ENCODE data around the gene TRAPPC6A. TPM values are rescaled to one million over a fixed set of nuclear protein-coding genes. Genes with fewer than 3 reads are reported as not detected.

Gene TRAPPC6A
- total RNA-seq, 1 experiment from 2014 or later, result 13.3 TPM

GRCh38 chr19:45153339-45154063, 24.5 kb downstream of the TRAPPC6A start:
- Histone ChIP-seq H3K4me1 (replicated peaks) (peaks cover 33% of the 10 kb centered on the region), H3K27ac (no peak overlapping the region), H3K4me3 (no peak overlapping the region), H3K36me3 (no peaks in the 10 kb centered on the region), H3K27me3 (replicated peaks) (peaks cover 33% of the 10 kb centered on the region), H3K9me3 (replicated peaks) (peaks cover 7% of the 10 kb centered on the region; the same call in 1 of the 2 replicates)
- DNase-seq (ENCODE audit: low read depth in 1 of 2, low spot score in 2 of 2), result no peak

GRCh38 chr19:45152504-45153338, 25.3 kb downstream of the TRAPPC6A start:
- H3K9me3 ChIP-seq (replicated peaks), result peaks cover 7% of the 10 kb centered on the region; the same call in 1 of the 2 replicates
- H3K27me3 ChIP-seq (replicated peaks), result peaks cover 33% of the 10 kb centered on the region
- no peak overlapping the region for H3K27ac ChIP-seq
- peak; percentile 45 to 61 for DNase-seq (ENCODE audit: low read depth in 1 of 2, low spot score in 2 of 2)
- H3K4me3 ChIP-seq, result peak overlapping the region; percentile 4
- peaks cover 33% of the 10 kb centered on the region for H3K4me1 ChIP-seq (replicated peaks)
- no peaks in the 10 kb centered on the region for H3K36me3 ChIP-seq

GRCh38 chr19:45151821-45152503, 26.1 kb downstream of the TRAPPC6A start:
- H3K4me3 ChIP-seq, result peak overlapping the region; percentile 4
- no peak for DNase-seq (ENCODE audit: low read depth in 1 of 2, low spot score in 2 of 2)
- H3K27ac ChIP-seq, result no peak overlapping the region
- H3K36me3 ChIP-seq, result no peaks in the 10 kb centered on the region
- H3K27me3 ChIP-seq (replicated peaks), result peaks cover 33% of the 10 kb centered on the region
- peaks cover 33% of the 10 kb centered on the region for H3K4me1 ChIP-seq (replicated peaks)
- H3K9me3 ChIP-seq (replicated peaks), result peaks cover 7% of the 10 kb centered on the region; the same call in 1 of the 2 replicates

GRCh38 chr19:45151320-45151719, 26.7 kb downstream of the TRAPPC6A start:
- no peak overlapping the region for H3K27ac ChIP-seq
- H3K27me3 ChIP-seq (replicated peaks), result peaks cover 33% of the 10 kb centered on the region
- H3K4me3 ChIP-seq, result no peak overlapping the region
- H3K36me3 ChIP-seq, result peaks cover 2% of the 10 kb centered on the region
- H3K4me1 ChIP-seq (replicated peaks), result peaks cover 33% of the 10 kb centered on the region
- DNase-seq (ENCODE audit: low read depth in 1 of 2, low spot score in 2 of 2), result no peak
- H3K9me3 ChIP-seq (replicated peaks), result peaks cover 7% of the 10 kb centered on the region; the same call in 1 of the 2 replicates

- H3K4me3 ChIP-seq, result no peak overlapping the region
- no peak for DNase-seq (ENCODE audit: low read depth in 1 of 2, low spot score in 2 of 2)
- peaks cover 7% of the 10 kb centered on the region; the same call in 1 of the 2 replicates for H3K9me3 ChIP-seq (replicated peaks)
- peaks cover 33% of the 10 kb centered on the region for H3K27me3 ChIP-seq (replicated peaks)
- peaks cover 7% of the 10 kb centered on the region for H3K36me3 ChIP-seq
- H3K4me1 ChIP-seq (replicated peaks), result peaks cover 33% of the 10 kb centered on the region
- no peak overlapping the region for H3K27ac ChIP-seq
These were observed 27.2 kb downstream of the TRAPPC6A start for GRCh38 chr19:45150751-45151281.

GRCh38 chr19:45150180-45150579, 27.9 kb downstream of the TRAPPC6A start:
- H3K4me3 ChIP-seq, result no peak overlapping the region
- H3K27ac ChIP-seq, result no peak overlapping the region
- H3K9me3 ChIP-seq (replicated peaks), result peaks cover 7% of the 10 kb centered on the region; the same call in 1 of the 2 replicates
- peaks cover 33% of the 10 kb centered on the region for H3K4me1 ChIP-seq (replicated peaks)
- H3K36me3 ChIP-seq, result peaks cover 10% of the 10 kb centered on the region
- peaks cover 33% of the 10 kb centered on the region for H3K27me3 ChIP-seq (replicated peaks)
- no peak for DNase-seq (ENCODE audit: low read depth in 1 of 2, low spot score in 2 of 2)

- peaks cover 33% of the 10 kb centered on the region for H3K27me3 ChIP-seq (replicated peaks)
- H3K4me1 ChIP-seq (replicated peaks), result peaks cover 25% of the 10 kb centered on the region
- no peak overlapping the region for H3K4me3 ChIP-seq
- H3K36me3 ChIP-seq, result peaks cover 17% of the 10 kb centered on the region
- no peak overlapping the region for H3K27ac ChIP-seq
- no peak for DNase-seq (ENCODE audit: low read depth in 1 of 2, low spot score in 2 of 2)
- peaks cover 7% of the 10 kb centered on the region; the same call in 1 of the 2 replicates for H3K9me3 ChIP-seq (replicated peaks)
These were observed 28.9 kb downstream of the TRAPPC6A start for GRCh38 chr19:45149129-45149528.

GRCh38 chr19:45147835-45148676, 30.0 kb downstream of the TRAPPC6A start:
- H3K27ac ChIP-seq, result no peak overlapping the region
- no peak overlapping the region for H3K4me3 ChIP-seq
- peaks cover 24% of the 10 kb centered on the region for H3K27me3 ChIP-seq (replicated peaks)
- H3K4me1 ChIP-seq (replicated peaks), result peaks cover 14% of the 10 kb centered on the region
- peaks cover 7% of the 10 kb centered on the region; the same call in 1 of the 2 replicates for H3K9me3 ChIP-seq (replicated peaks)
- no peak for DNase-seq (ENCODE audit: low read depth in 1 of 2, low spot score in 2 of 2)
- peaks cover 26% of the 10 kb centered on the region for H3K36me3 ChIP-seq

- H3K27ac ChIP-seq, result no peak overlapping the region
- no peak for DNase-seq (ENCODE audit: low read depth in 1 of 2, low spot score in 2 of 2)
- H3K36me3 ChIP-seq, result peaks cover 37% of the 10 kb centered on the region
- H3K4me1 ChIP-seq (replicated peaks), result peaks cover 1% of the 10 kb centered on the region
- H3K4me3 ChIP-seq, result no peak overlapping the region
- no peaks in the 10 kb centered on the region for H3K9me3 ChIP-seq (replicated peaks)
- peaks cover 11% of the 10 kb centered on the region for H3K27me3 ChIP-seq (replicated peaks)
These were observed 31.3 kb downstream of the TRAPPC6A start for GRCh38 chr19:45146741-45147205.

GRCh38 chr19:45146251-45146650, 31.8 kb downstream of the TRAPPC6A start:
- H3K4me1 ChIP-seq (replicated peaks), result no peaks in the 10 kb centered on the region
- no peak overlapping the region for H3K4me3 ChIP-seq
- H3K9me3 ChIP-seq (replicated peaks), result no peaks in the 10 kb centered on the region
- H3K36me3 ChIP-seq, result peaks cover 42% of the 10 kb centered on the region
- no peak for DNase-seq (ENCODE audit: low read depth in 1 of 2, low spot score in 2 of 2)
- no peak overlapping the region for H3K27ac ChIP-seq
- H3K27me3 ChIP-seq (replicated peaks), result peaks cover 6% of the 10 kb centered on the region

GRCh38 chr19:45145270-45146189, 32.5 kb downstream of the TRAPPC6A start:
- peaks cover 49% of the 10 kb centered on the region for H3K36me3 ChIP-seq
- no peak overlapping the region for H3K27ac ChIP-seq
- no peaks in the 10 kb centered on the region for H3K9me3 ChIP-seq (replicated peaks)
- no peak overlapping the region for H3K4me3 ChIP-seq
- H3K4me1 ChIP-seq (replicated peaks), result no peaks in the 10 kb centered on the region
- no peaks in the 10 kb centered on the region for H3K27me3 ChIP-seq (replicated peaks)
- DNase-seq (ENCODE audit: low read depth in 1 of 2, low spot score in 2 of 2), result no peak
